KOPT-K1 (cell line): ENCODE data around the gene HOXB9.

Source experiments
- H3K27ac ChIP-seq: fragments of 200-600 bp; sonication (generic); 2 replicates; pipeline ENCODE4 v1.5.1; 2016; ENCODE audit warnings: antibody characterized with exemption, mild to moderate bottlenecking, low read depth, low read length; ENCODE audit not compliant: poor library complexity, severe bottlenecking
- H3K36me3 ChIP-seq: fragments of 200-600 bp; sonication (generic); 2 replicates; pipeline ENCODE4 v1.5.1; 2017; ENCODE audit warnings: antibody characterized with exemption, mild to moderate bottlenecking, low read length, moderate library complexity; ENCODE audit not compliant: insufficient read depth
- H3K9me3 ChIP-seq: fragments of 200-600 bp; sonication (generic); 2 replicates; pipeline ENCODE4 v1.5.1; 2017; ENCODE audit warnings: antibody characterized with exemption, low read length, mild to moderate bottlenecking; ENCODE audit not compliant: insufficient read depth, poor library complexity, severe bottlenecking

HOXB9 gene

DNA sequence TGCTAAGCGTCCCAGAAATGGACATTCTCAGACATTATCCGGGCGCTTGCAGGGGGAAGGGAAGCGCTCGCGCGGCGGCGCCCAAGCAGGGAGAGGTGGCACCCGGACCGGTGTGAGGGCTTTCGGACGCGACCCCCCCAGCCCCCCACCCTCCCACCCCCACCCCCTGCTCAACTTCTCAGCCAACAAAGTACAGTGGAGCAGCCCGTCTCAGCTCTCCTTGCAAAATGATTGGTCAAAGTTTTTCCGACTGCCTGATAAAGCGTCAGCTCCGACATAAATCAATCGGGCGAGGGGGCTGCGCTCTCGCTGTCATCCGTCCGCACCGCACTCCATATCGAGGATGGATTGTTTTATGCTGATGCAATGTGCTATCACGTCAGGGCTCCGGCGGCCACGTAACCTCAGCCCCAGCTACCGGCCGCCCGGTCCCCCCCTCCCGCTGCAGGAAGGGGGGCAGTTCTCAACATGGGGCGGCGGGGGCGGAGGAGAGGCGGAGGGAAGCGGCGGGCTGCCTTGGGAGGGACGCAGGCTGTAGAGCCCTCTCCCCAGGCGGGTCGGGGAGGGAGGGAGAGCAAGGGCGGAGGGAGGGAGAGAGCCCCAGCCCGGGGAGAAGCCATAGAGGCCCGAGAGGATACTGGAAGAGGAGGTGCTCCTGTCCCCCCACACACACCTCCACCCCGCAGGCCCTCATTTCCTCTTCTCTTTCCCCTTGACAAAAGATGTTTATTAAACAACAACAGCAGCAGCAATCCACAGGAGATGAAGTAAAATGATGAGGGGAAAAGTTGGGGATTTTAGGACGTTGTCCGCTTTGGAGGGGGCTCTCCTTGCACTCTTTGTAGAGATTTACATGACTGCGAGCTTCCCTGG lies at the start of gene HOXB9:
HOXB9 (minus strand) TSS at position 114 of the 873 bp plus-strand sequence; CDS start at position 25, 89 bp downstream.
- no peak within 1 kb of the TSS for H3K27ac ChIP-seq

DNA sequence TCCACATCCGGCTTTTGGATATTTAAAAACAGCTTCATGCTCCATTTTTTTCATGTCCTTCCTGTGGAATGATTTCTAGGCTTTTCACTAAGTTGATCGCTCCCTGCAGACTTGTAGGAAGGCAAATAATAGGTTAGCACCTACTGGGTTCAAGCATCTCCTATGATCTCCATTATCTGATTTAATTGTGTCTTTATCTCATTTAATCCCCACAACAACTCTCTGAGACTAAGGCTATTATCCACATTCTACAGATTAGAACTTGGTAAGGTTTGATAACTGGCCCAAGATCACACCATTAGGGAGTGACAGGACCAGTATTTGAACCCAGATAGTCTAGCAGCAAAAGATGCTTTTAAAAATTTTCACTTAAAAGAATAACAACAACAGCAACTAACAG lies 46.2 kb upstream of the HOXB9 start:
- Histone ChIP-seq H3K9me3 (no peaks in the 10 kb centered on the region), H3K36me3 (no peaks in the 10 kb centered on the region), H3K27ac (no peak overlapping the region)

More for the DNA sequence above, at the start of gene HOXB9:
- no peaks in the 10 kb centered on the region for H3K36me3 ChIP-seq
- no peaks in the 10 kb centered on the region for H3K9me3 ChIP-seq

DNA sequence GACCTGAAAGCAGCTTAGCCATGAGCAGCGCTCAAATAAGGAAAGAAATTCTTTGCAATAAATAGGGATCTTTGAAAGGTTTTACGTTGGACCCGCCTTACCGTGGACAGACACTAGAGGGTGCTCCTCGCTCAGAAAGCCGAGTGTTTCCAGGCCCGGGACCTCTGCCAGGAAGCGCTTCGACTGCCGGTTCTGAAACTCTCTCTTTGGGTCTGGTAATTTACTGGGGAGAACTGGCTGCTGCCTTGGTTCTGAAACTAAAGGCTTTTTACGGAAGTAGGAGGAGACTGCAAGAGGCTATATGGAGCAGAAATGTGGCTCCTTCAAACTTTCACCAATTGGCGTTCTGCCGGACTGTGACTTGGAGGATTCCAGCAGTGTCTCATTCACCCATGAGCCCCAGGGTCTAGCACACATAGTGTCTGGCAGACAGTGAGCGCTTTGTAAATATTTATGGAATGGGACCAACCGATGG lies 45.6 kb upstream of the HOXB9 start:
- no peaks in the 10 kb centered on the region for H3K9me3 ChIP-seq
- H3K27ac ChIP-seq, result no peak overlapping the region
- no peaks in the 10 kb centered on the region for H3K36me3 ChIP-seq

DNA sequence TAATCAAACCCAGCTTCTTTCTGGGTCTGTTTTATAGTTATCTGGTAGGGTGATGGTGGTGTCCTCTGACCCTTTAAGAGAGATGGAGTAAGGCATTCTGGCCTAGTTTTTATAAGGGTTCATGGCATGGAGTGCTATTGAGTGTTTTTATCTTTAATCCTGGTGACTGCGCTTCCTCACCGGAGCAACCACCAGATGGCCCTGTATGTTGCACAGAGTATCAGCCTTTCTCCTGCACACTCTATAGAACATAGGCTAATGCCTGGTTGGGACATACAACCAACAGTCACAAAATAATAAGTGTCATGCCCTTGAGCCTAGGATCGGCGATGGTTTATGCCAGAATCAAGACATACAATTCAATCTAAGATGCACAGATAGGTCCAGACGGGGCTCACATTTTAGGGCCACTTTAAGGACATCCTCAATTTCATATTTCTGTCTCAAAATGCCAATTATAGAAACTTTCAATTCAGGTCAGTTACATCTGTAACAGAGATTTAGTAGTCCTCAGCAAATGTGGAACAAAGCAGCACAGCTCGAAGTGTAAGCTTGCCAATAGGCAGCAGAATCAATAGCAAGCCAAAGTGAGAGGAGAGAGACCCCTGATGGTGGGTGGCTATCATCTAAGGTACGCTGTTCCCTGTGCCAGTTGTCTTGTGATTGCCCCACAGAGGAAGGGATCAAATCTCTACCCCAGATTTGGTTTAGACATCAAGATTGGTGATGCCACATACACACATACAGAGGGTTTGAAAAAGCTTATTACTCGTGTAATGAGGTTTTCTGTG lies 37.2 kb upstream of the HOXB9 start:
- no peak overlapping the region for H3K27ac ChIP-seq
- no peaks in the 10 kb centered on the region for H3K9me3 ChIP-seq
- H3K36me3 ChIP-seq, result no peaks in the 10 kb centered on the region

DNA sequence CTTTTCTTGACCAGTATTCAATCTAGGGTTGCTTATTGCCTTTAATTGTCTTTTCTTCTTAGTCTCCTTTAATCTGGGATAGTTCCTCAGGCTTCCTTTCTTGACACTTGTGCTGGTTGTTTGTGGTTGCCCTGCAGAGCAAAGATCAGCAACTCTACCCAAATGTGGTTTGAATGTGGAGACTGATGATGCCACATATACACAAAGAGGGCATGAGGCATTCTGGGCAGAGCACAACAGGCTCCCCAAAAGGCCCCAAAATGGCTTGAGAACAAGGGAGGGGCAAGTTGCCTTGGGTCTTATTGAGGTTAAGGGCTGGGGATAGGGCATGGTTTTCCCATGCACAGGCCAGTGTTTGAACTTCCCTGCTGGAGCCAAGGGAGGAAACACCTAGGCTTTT lies 29.8 kb upstream of the HOXB9 start:
- Histone ChIP-seq H3K36me3 (no peaks in the 10 kb centered on the region), H3K9me3 (no peaks in the 10 kb centered on the region), H3K27ac (no peak overlapping the region)

DNA sequence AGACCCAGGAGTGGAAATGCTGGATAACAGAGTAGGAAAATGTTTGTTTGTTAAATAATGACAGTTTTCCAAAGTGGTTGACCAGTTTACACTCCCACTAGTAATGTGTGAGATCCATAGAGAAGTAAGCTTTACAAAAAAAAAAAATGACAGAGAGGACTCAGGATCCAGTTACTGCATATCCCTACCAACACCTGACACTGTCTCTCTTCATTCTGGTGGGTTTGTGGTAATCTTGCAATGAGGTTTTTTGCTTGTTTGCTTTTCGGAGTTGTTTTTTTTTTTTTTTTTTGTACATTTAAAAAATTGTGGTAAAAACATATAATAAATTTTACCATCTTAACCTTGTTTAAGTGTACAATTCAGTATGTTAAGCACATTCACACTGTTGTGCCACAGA lies 23.6 kb upstream of the HOXB9 start:
- Histone ChIP-seq H3K36me3 (no peaks in the 10 kb centered on the region), H3K27ac (no peak overlapping the region), H3K9me3 (no peaks in the 10 kb centered on the region)

DNA sequence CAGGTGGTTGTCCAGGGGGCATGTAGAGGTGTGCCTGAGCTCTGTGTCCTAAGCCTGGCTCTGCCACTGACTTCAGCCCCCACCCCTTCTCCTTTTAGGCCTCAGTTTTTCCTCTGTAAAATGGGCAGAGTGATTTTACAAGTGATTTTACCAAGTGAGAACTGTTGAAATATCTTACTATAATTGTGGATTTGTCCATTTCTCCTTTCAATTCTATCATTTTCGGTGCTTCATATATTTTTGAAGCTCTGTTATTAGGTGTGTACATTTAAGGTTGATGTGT lies 21.7 kb upstream of the HOXB9 start:
- H3K36me3 ChIP-seq, result no peaks in the 10 kb centered on the region
- no peak overlapping the region for H3K27ac ChIP-seq
- H3K9me3 ChIP-seq, result no peaks in the 10 kb centered on the region

DNA sequence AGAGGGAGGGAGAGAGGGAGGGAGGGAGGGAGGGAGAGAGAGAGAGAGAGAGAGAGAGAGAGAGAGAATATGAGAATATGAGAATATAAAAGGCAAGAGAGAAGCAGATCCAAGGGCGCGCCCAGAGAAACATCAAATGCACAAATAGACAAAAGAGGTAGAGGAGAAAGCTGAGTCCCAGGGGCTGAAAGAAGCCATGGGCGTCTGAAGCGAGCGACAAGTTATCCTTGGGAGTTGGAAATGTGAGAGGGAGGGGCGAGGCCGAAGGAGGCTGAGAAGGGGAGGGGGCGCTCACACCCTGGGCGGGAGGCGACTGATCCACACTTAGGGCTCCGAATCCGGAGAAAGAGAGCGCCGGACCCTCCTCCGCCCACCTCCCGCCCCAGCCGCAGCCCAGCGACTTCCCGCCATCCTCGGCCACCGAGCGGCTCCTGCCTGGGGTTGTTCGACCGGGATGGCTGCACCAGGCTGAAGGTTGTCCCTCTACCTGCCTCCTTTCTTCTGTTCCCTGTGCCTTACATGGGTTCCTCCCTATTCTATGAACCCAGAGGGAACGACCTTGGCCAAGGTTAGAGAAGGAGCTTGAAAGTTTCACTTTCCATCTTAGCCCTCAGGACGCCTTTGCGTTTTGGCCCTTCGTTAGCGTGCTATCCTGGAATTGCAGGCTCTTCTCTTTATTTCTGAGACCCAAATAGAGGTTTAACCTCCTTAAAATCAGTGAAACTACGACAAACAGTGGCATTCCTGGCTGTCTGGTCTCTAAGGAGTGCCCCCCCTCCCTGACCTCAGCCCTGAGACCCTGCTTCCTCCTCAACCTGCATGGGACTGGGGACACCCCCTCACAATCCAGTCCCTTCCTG lies 21.2 kb upstream of the HOXB9 start:
- H3K36me3 ChIP-seq, result no peaks in the 10 kb centered on the region
- H3K27ac ChIP-seq, result no peak overlapping the region
- no peaks in the 10 kb centered on the region for H3K9me3 ChIP-seq

DNA sequence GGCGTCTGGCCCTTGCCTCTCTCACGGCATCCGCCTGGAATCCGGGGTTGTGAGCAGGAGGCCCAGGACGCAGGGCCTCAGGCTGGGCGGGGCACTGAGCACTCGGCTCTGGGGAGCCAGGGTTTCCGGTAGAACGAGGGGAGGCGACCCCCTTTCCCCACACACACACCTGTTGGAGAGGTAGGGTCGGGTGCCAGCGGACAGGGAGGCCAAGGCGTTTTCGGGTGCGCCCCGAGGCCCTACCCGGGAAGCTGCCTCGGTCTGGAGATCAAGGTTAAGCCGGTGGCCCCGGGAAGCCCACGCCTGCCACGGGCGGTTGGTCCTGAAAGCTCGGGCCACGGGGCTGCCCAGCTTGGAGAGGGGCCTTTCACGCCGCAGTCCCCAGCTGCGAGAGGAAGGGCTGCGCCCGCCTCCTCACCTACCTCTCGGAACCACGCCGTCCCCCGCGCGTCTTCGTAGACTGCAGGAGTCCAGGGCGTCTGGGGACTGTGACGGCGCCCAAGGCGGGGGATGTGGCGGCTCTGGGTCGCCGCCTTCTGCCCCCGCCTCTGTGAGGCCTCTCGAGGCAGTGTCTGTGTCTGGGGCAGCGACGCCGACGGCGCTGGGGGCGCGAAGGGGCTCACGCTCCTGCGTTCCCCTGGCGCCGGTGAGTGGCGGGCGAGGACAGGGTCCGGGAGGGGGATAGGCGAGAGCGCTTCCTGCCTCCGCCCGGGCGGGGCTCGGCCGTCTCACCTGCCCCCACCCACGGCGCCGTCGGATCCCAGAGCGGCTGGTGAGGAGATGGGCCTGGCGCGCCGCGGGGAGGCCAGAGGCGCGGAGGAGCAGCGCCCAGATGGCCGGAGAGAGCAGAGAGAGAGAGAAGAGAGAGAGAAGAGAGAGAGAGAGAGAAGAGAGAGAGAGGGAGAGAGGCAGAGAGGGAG lies 20.3 kb upstream of the HOXB9 start:
- H3K9me3 ChIP-seq, result no peaks in the 10 kb centered on the region
- H3K27ac ChIP-seq, result no peak overlapping the region
- H3K36me3 ChIP-seq, result no peaks in the 10 kb centered on the region

DNA sequence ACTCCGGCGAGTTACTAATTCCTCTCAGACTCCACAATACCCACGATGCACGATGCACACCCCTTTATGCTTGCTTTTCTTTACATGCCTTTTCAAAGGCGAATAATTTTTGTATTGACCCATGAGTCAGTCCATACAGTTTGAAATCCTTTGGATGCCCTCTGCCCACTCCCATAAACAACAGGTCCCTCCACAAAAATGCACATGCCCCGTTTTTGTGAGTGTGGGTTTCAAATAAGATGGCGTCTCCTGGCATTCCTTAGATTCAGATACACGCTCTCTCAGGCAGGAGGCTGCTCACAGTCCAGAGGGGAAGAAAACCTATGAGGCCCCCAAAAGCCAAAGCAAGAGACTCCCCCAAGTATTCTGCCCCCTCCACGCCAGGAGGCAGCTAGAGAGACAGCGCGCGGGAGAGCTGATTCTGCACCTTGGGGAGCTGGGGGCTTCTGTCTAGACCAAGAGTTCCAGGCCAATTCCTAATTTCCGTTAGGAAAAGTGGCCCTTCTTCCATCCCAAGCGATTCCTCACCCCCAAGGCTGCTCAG lies 19.6 kb upstream of the HOXB9 start:
- Histone ChIP-seq H3K27ac (no peak overlapping the region), H3K9me3 (no peaks in the 10 kb centered on the region)

DNA sequence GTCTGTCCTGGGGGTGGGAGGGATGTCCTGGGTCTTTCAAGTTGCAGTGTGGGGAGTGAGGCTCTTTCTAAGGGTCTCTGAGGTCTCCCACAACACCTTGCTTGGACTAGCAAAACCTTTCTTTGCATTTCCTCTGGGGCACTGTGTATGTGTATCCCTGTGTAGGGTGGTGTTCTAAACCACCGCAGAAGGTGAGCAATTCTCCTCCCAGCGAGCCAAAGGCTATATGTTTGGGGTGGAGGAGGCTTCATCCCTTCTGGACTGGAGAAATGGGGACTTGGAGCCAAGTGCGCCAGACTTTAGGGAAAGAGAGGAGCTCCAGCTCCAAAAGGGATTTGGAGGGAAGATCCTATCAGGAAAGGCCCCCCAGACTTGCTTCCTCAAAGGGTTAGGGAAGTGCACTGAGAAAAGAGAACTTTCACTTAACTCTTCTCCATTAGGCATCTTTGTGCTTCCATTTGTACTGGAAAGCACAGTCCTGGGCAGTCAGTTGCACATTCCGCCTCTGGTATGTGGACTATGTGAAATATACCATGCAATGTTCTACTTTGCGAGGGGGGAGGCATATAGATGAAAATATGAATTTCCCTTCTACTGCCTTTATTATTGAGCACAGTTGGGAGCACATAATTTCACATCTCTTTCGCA lies 18.9 kb upstream of the HOXB9 start:
- Histone ChIP-seq H3K9me3 (no peaks in the 10 kb centered on the region), H3K36me3 (no peaks in the 10 kb centered on the region), H3K27ac (no peak overlapping the region)

More for the DNA sequence above, 19.6 kb upstream of the HOXB9 start:
- no peaks in the 10 kb centered on the region for H3K36me3 ChIP-seq

DNA sequence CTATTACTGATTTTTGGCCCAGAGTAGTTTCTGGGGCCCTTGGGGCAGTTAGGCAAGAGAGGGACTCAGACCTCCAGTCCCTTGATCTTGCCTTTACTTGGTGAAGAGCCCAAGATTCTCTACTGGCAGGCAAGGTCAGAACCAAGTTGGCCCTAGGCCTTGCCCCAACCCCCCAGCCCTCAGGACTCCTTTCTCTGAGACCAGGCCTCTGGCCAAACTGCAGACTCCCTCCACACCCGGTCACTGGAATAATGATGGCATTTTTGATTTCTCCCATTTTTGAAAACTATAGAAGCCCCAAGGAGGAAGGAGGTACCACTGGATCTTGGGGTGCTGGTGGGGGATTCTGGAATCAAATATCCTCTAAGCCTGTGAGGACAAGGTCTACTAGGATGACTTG lies 18.0 kb upstream of the HOXB9 start:
- no peaks in the 10 kb centered on the region for H3K36me3 ChIP-seq
- H3K9me3 ChIP-seq, result no peaks in the 10 kb centered on the region
- H3K27ac ChIP-seq, result no peak overlapping the region

DNA sequence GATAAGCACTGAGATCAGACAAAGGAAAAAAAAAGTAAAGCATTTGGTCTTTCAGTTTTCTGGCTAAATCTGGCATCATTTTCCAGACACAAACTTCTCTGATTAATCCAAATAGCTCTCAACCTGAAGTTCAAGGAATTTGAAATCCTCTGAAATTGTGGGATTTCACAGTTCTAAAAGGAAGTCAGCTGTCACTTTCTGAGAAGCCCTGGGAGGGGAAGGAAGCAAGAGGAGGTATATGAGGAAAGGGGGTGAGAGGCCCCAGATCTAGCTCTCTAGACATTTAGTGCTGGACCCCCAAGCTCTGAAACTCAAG lies 17.5 kb upstream of the HOXB9 start:
- Histone ChIP-seq H3K9me3 (no peaks in the 10 kb centered on the region), H3K27ac (no peak overlapping the region), H3K36me3 (no peaks in the 10 kb centered on the region)
